HG02973 (cell line): Measurements from ENCODE around the gene COL16A1.

Experiments
- ATAC-seq: cut with Tn5 transposase; IDR thresholded peaks from one replicate; pipeline ENCODE4 v1.9.1; 2021; ENCODE audit warnings: moderate library complexity; ENCODE audit not compliant: unreplicated experiment

Gene COL16A1

GRCh38 chr1:31626223-31627207 lies 77.3 kb downstream of the COL16A1 start:
- ATAC-seq, result no peak

- no peak for ATAC-seq
These were observed 78.1 kb downstream of the COL16A1 start for GRCh38 chr1:31625561-31626222.

- no peak for ATAC-seq
These were observed 78.9 kb downstream of the COL16A1 start for GRCh38 chr1:31624731-31625514.

GRCh38 chr1:31624309-31624708 lies 79.5 kb downstream of the COL16A1 start:
- ATAC-seq, result no peak

GRCh38 chr1:31623365-31623764 lies 80.5 kb downstream of the COL16A1 start:
- no peak for ATAC-seq

- ATAC-seq, result no peak
These were observed 81.7 kb downstream of the COL16A1 start for GRCh38 chr1:31621847-31622730.

- ATAC-seq, result no peak
These were observed 82.4 kb downstream of the COL16A1 start for GRCh38 chr1:31621498-31621820.

GRCh38 chr1:31620631-31621497 lies 83.0 kb downstream of the COL16A1 start:
- ATAC-seq, result no peak

GRCh38 chr1:31618916-31619846 lies 84.6 kb downstream of the COL16A1 start:
- ATAC-seq, result no peak

GRCh38 chr1:31617916-31618746 lies 85.7 kb downstream of the COL16A1 start:
- ATAC-seq, result no peak

- ATAC-seq, result no peak
These were observed 86.5 kb downstream of the COL16A1 start, which contains the start of gene HCRTR1 for GRCh38 chr1:31617218-31617915. HCRTR1 (plus strand) TSS chr1:31617689; CDS start chr1:31619193, 1,504 bp downstream.

- ATAC-seq, result no peak
These were observed 87.9 kb downstream of the COL16A1 start for GRCh38 chr1:31615939-31616338.

GRCh38 chr1:31615414-31615813 lies 88.4 kb downstream of the COL16A1 start:
- no peak for ATAC-seq

GRCh38 chr1:31614414-31615005 lies 89.3 kb downstream of the COL16A1 start:
- ATAC-seq, result no peak

GRCh38 chr1:31609514-31610118 lies 94.2 kb downstream of the COL16A1 start:
- no peak for ATAC-seq

GRCh38 chr1:31607360-31607759 lies 96.5 kb downstream of the COL16A1 start:
- ATAC-seq, result no peak
